HCT116 (cell line): Measurements from ENCODE around the gene KRTAP29-1. TPM values are rescaled to one million over a fixed set of nuclear protein-coding genes. Genes with fewer than 3 reads are reported as not detected.

Source experiments
- ATAC-seq: fragments of 200-7000 bp; cut with Tn5 transposase; 2 replicates; pipeline ENCODE4 v1.9.1; 2020; ENCODE audit warnings: mild to moderate bottlenecking, moderate library complexity
- BruUV-seq: library from RNA; stranded (reverse); fragments of 400-500 nt; replicated peaks from 2 replicates; lab custom pipeline; 2021; lab: Mats Ljungman, UMichigan
- CTCF ChIA-PET: fragments of 300-600 bp; sonication (Branson Sonifier 250); formaldehyde crosslinking; loops from one replicate; lab custom pipeline; 2021; ENCODE audit warnings: antibody characterized with exemption; lab: Charles Lee
- POLR2A ChIA-PET: fragments of 300-600, 350-600 bp; sonication (Branson Sonifier 250); formaldehyde crosslinking; loops from one replicate; lab custom pipeline; 2021; ENCODE audit warnings: antibody characterized with exemption; lab: Charles Lee
- RAD21 ChIA-PET, 2 experiments: fragments of 300-600 bp; sonication (Branson Sonifier 250); formaldehyde crosslinking; loops; one replicate each; lab custom pipeline; 2023; ENCODE audit warnings: low total read pairs in 2 of 2; ENCODE audit not compliant: uncharacterized antibody in 2 of 2, unreplicated experiment in 2 of 2, low non-redundant PET in 1 of 2; lab: Charles Lee
- DNase-seq: peaks from one replicate; pipeline ENCODE4 v3.0.0-alpha.2; 2010; ENCODE audit warnings: low read depth, low spot score
- H2AFZ ChIP-seq: fragments of 200-600 bp; shearing (Covaris generic), sonication (generic); 2 replicates; pipeline ENCODE4 v1.6.1; 2017; ENCODE audit warnings: low read depth, mixed run types, mixed read lengths, antibody characterized with exemption, low read length; ENCODE audit not compliant: poor library complexity, severe bottlenecking
- H3K27ac ChIP-seq: 2 replicates; pipeline ENCODE4 v1.5.1; 2012; ENCODE audit warnings: low read depth, low read length
- H3K27me3 ChIP-seq: fragments of 200-600 bp; sonication (generic); 2 replicates; pipeline ENCODE4 v1.6.1; 2016; ENCODE audit warnings: mixed run types, low read length, mixed read lengths; ENCODE audit not compliant: insufficient read depth
- H3K36me3 ChIP-seq, 2 experiments: fragments of 200-500 bp in 1 of 2; fragments of 200-600 bp in 1 of 2; sonication (Bioruptor generic) in 1 of 2; sonication (generic) in 1 of 2; 2 replicates each; pipeline versions ENCODE4 v1.5.1 to v1.6.1; 2014 to 2016; ENCODE audit warnings: low read length in 2 of 2, inconsistent platforms in 1 of 2, mixed read lengths in 1 of 2, mixed run types in 1 of 2; ENCODE audit not compliant: insufficient read depth in 2 of 2, control insufficient read depth in 1 of 2
- H3K4me1 ChIP-seq, 2 experiments: fragments of 200-600 bp in 1 of 2; sonication (generic) in 1 of 2; 2 replicates each; pipeline versions ENCODE4 v1.5.1 to v1.6.1; 2012 to 2017; ENCODE audit warnings: low read length in 2 of 2, inconsistent platforms in 1 of 2, mild to moderate bottlenecking in 1 of 2, mixed read lengths in 1 of 2, mixed run types in 1 of 2, moderate library complexity in 1 of 2; ENCODE audit not compliant: insufficient read depth in 2 of 2, control insufficient read depth in 1 of 2
- H3K4me2 ChIP-seq: fragments of 200-600 bp; sonication (generic); 2 replicates; pipeline ENCODE4 v1.6.1; 2017; ENCODE audit warnings: mixed run types, low read length, mixed read lengths
- H3K4me3 ChIP-seq, 2 experiments: fragments of 200-600 bp in 1 of 2; sonication (generic) in 1 of 2; replicated peaks in 1 of 2; 2 replicates each; pipeline ENCODE4 v1.5.1; 2011 to 2016; ENCODE audit warnings: low read length in 2 of 2, control low read depth in 1 of 2, low read depth in 1 of 2, mild to moderate bottlenecking in 1 of 2, mixed read lengths in 1 of 2, mixed run types in 1 of 2
- H3K79me2 ChIP-seq: fragments of 200-600 bp; sonication (generic); 2 replicates; pipeline ENCODE4 v1.6.1; 2017; ENCODE audit warnings: mild to moderate bottlenecking, mixed run types, low read length, moderate library complexity, mixed read lengths; ENCODE audit not compliant: insufficient read depth
- H3K9ac ChIP-seq: fragments of 200-600 bp; sonication (generic); 2 replicates; pipeline ENCODE4 v1.6.1; 2016; ENCODE audit warnings: low read length, mixed read lengths
- H3K9me2 ChIP-seq: fragments of 200-600 bp; sonication (generic), shearing (Covaris generic); 2 replicates; pipeline ENCODE4 v1.6.1; 2017; ENCODE audit warnings: mixed run types, mild to moderate bottlenecking, moderate library complexity; ENCODE audit not compliant: insufficient read depth
- H3K9me3 ChIP-seq, 2 experiments: fragments of 200-500 bp in 1 of 2; fragments of 200-600 bp in 1 of 2; sonication (Bioruptor generic) in 1 of 2; sonication (generic) in 1 of 2; 2 replicates each; pipeline ENCODE4 v1.6.1; 2014 to 2017; ENCODE audit warnings: low read length in 2 of 2, mixed read lengths in 2 of 2, inconsistent platforms in 1 of 2, low read depth in 1 of 2, mild to moderate bottlenecking in 1 of 2, mixed run types in 1 of 2, moderate library complexity in 1 of 2; ENCODE audit not compliant: control insufficient read depth in 1 of 2, insufficient read depth in 1 of 2
- H4K20me1 ChIP-seq: fragments of 200-600 bp; sonication (generic), shearing (Covaris generic); 2 replicates; pipeline ENCODE4 v1.6.1; 2017; ENCODE audit warnings: mixed run types, mild to moderate bottlenecking, moderate library complexity; ENCODE audit not compliant: insufficient read depth
- CBX3 ChIP-seq: IDR thresholded peaks from 2 replicates; pipeline ENCODE4 v1.6.1; 2012; ENCODE audit warnings: low read depth
- CEBPB ChIP-seq: IDR thresholded peaks from 2 replicates; pipeline ENCODE4 v1.6.1; 2012; ENCODE audit warnings: low read depth
- EGR1 ChIP-seq: IDR thresholded peaks from 2 replicates; pipeline ENCODE4 v1.6.1; 2012; ENCODE audit warnings: low read depth
- ELF1 ChIP-seq: IDR thresholded peaks from 2 replicates; pipeline ENCODE4 v1.6.1; 2012; ENCODE audit warnings: low read depth, borderline replicate concordance
- POLR2AphosphoS5 ChIP-seq: IDR thresholded peaks from 2 replicates; pipeline ENCODE4 v1.6.1; 2011; ENCODE audit warnings: mild to moderate bottlenecking, low read depth, low read length, moderate library complexity
- RAD21 ChIP-seq: IDR thresholded peaks from 2 replicates; pipeline ENCODE4 v1.6.1; 2012; ENCODE audit warnings: low read depth, mild to moderate bottlenecking
- SIN3A ChIP-seq: IDR thresholded peaks from 2 replicates; pipeline ENCODE4 v1.6.1; 2012; ENCODE audit warnings: low read depth
- YY1 ChIP-seq: IDR thresholded peaks from 2 replicates; pipeline ENCODE4 v1.6.1; 2011; ENCODE audit warnings: low read length, low read depth, moderate library complexity, mild to moderate bottlenecking; ENCODE audit not compliant: insufficient replicate concordance; ENCODE audit errors: extremely low read depth
- ZFX ChIP-seq: fragments of 450-650 bp; IDR thresholded peaks from 2 replicates; pipeline ENCODE4 v1.6.1; 2017
- intact Hi-C: fragments of 100-400 bp; cut with micrococcal nuclease; formaldehyde crosslinking; loops from 2 replicates; pipeline ENCODE4 v1.10.0; 2022
- total RNA-seq: library from RNA; stranded (reverse); gene quantifications from one replicate; pipeline ENCODE4 v1.2.1, GENCODE V29; 2021; ENCODE audit not compliant: unreplicated experiment
- TF ChIP-seq, protein P1 (sequence below): IDR thresholded peaks from 2 replicates; pipeline ENCODE4 v1.6.1; 2011; ENCODE audit warnings: mild to moderate bottlenecking, low read length, moderate library complexity; ENCODE audit not compliant: insufficient replicate concordance; ENCODE audit errors: extremely low read depth
- TF ChIP-seq, protein P2 (sequence below), 3 experiments: fragments of 200-600 bp in 1 of 3; sonication (generic) in 1 of 3; IDR thresholded peaks in 2 of 3; conservative IDR thresholded peaks in 1 of 3; 2 replicates each; pipeline ENCODE4 v1.5.1; 2012 to 2017; ENCODE audit warnings: low read depth in 2 of 3, low read length in 2 of 3, antibody characterized with exemption in 1 of 3, borderline replicate concordance in 1 of 3, control low read depth in 1 of 3, mild to moderate bottlenecking in 1 of 3, mixed read lengths in 1 of 3, mixed run types in 1 of 3, moderate library complexity in 1 of 3; ENCODE audit not compliant: insufficient read depth in 1 of 3

Gene KRTAP29-1
- total RNA-seq, 1 experiment from 2014 or later, result 0.22 TPM

DNA sequence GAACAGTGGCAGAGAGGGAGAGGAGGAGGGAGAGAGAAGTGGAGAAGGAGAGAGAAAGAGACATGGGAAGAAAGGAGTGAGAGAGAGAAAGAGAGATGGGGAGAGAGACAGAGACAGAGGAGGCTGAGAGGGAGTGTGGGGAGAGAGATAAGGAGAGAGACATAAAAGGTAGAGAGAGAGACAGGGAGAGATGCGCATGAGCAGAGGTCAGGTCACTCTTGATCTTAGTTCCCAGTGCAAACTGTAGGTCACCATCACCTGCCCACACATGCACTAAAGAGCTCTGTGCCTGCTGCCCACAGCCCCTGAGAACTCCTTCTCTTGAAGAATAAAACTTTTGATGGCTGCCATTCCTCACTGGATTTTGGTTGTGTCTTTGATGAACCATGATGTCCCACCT lies 33.1 kb upstream of the KRTAP29-1 start:
- no peak overlapping the region for H3K27ac ChIP-seq
- no peaks in the 10 kb centered on the region for H3K27me3 ChIP-seq
- H4K20me1 ChIP-seq, result no peaks in the 10 kb centered on the region
- CTCF ChIA-PET, result no interaction called here
- H3K9me3 ChIP-seq, result no peaks in the 10 kb centered on the region
- no peaks in the 10 kb centered on the region for H3K9me2 ChIP-seq
- H3K36me3 ChIP-seq, result no peaks in the 10 kb centered on the region
- TF ChIP-seq RAD21 (no peak), EGR1 (no peak)
- no peak overlapping the region for H3K4me2 ChIP-seq
- POLR2A ChIA-PET, result no interaction called here
- H3K79me2 ChIP-seq, result no peaks in the 10 kb centered on the region
- no peak overlapping the region for H3K9ac ChIP-seq
- no peak for ATAC-seq
- DNase-seq, result no peak
- RAD21 ChIA-PET, result no interaction called here
- intact Hi-C loops, result no loop called here
- H3K4me1 ChIP-seq, result peaks cover 0 to 14% of the 10 kb centered on the region in 2 experiments; a peak in 1 of 4 replicates
- no TSS peak for BruUV-seq
- no peak overlapping the region for H2AFZ ChIP-seq
- no peak overlapping the region for H3K4me3 ChIP-seq

DNA sequence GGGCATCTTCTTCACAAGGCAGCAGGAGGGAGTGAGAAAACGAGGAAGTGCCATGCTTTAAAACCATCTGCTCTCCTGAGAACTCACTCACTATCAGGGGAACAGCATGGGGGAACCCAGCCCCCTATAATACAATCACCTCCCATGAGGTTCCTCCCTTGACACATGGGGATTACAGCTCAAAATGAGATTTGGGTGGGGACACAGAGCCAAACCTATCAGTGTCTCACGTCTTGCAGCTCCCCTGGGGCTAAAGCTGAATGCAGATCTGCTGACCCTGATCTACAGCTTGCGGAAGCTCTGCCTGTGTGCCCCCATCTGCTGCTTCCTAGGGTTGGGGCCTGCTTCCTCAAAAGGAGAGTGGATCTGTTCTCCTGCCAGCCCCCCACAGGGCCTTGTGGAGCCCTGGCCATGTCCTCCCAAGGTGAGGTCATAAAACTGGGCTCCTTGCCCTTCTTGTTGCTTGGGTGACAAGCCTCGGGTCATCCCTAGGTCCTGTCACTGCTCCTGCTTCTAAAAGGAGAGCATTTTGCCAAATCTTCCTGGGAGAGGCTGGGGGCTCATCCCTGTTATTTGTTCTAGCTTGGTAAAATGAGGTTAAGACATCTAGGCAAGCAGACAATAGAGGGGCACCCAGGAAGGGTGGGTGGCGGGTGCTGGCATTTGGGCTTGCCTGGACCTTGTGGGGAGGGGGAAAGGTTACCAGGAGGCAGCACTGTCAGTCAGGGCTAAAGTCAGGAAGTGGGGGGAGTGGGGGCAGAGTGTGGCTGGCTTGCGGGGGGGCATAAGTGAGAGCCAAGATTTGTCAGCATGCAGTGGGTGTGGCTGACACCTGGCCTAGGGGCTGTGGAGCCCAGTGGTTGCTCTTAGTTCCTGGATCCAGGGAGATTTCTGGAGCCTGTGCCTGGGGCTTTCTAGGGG lies 32.0 kb upstream of the KRTAP29-1 start:
- DNase-seq, result no peak
- Histone ChIP-seq H4K20me1 (no peaks in the 10 kb centered on the region), H3K79me2 (no peaks in the 10 kb centered on the region), H3K9me3 (no peaks in the 10 kb centered on the region), H3K9me2 (no peaks in the 10 kb centered on the region), H3K27me3 (no peaks in the 10 kb centered on the region), H3K4me3 (no peak overlapping the region), H3K4me1 (peaks cover under 1 to 17% of the 10 kb centered on the region in 2 experiments; a peak in 3 of 4 replicates), H3K27ac (no peak overlapping the region), H3K36me3 (no peaks in the 10 kb centered on the region), H3K9ac (no peak overlapping the region), H2AFZ (no peak overlapping the region), H3K4me2 (no peak overlapping the region)
- ChIA-PET CTCF (interaction anchor here (0.9 kb wide), 1 partner anchor 11 kb away, joined by 3 read pairs; no protein-coding TSS in a partner anchor), RAD21 (no interaction called here), POLR2A (no interaction called here)
- no TSS peak for BruUV-seq
- ATAC-seq, result no peak
- TF ChIP-seq, protein P1, sequence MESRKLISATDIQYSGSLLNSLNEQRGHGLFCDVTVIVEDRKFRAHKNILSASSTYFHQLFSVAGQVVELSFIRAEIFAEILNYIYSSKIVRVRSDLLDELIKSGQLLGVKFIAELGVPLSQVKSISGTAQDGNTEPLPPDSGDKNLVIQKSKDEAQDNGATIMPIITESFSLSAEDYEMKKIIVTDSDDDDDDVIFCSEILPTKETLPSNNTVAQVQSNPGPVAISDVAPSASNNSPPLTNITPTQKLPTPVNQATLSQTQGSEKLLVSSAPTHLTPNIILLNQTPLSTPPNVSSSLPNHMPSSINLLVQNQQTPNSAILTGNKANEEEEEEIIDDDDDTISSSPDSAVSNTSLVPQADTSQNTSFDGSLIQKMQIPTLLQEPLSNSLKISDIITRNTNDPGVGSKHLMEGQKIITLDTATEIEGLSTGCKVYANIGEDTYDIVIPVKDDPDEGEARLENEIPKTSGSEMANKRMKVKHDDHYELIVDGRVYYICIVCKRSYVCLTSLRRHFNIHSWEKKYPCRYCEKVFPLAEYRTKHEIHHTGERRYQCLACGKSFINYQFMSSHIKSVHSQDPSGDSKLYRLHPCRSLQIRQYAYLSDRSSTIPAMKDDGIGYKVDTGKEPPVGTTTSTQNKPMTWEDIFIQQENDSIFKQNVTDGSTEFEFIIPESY, result no peak
- no peak for TF ChIP-seq ELF1
- no peak for TF ChIP-seq CEBPB
- TF ChIP-seq SIN3A, result no peak
- TF ChIP-seq POLR2AphosphoS5, result no peak
- TF ChIP-seq YY1, result no peak
- TF ChIP-seq, protein P2, sequence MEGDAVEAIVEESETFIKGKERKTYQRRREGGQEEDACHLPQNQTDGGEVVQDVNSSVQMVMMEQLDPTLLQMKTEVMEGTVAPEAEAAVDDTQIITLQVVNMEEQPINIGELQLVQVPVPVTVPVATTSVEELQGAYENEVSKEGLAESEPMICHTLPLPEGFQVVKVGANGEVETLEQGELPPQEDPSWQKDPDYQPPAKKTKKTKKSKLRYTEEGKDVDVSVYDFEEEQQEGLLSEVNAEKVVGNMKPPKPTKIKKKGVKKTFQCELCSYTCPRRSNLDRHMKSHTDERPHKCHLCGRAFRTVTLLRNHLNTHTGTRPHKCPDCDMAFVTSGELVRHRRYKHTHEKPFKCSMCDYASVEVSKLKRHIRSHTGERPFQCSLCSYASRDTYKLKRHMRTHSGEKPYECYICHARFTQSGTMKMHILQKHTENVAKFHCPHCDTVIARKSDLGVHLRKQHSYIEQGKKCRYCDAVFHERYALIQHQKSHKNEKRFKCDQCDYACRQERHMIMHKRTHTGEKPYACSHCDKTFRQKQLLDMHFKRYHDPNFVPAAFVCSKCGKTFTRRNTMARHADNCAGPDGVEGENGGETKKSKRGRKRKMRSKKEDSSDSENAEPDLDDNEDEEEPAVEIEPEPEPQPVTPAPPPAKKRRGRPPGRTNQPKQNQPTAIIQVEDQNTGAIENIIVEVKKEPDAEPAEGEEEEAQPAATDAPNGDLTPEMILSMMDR (IDR thresholded peaks at IDR 0.05 in 2 of 3, conservative IDR thresholded peaks at IDR 0.05 in 1 of 3; ENCODE audit: borderline replicate concordance in 1 of 3, insufficient read depth in 1 of 3, low read depth in 2 of 3, low read length in 2 of 3), result no peak
- TF ChIP-seq ZFX, result no peak
- no peak for TF ChIP-seq CBX3
- intact Hi-C loops, result no loop called here
